Measurements from ENCODE around the gene RPA1.

RPA1 gene

GRCh38 chr17:1912146-1912545, 82.3 kb downstream of the RPA1 start:
- DNase-seq: no peak

- no peak for DNase-seq
Observed at GRCh38 chr17:1913702-1914101, 83.9 kb downstream of the RPA1 start.

GRCh38 chr17:1914661-1915083, 84.9 kb downstream of the RPA1 start:
- peak; percentile 55 for DNase-seq

GRCh38 chr17:1915889-1916288, 86.1 kb downstream of the RPA1 start:
- no peak for DNase-seq

- DNase-seq: no peak
Observed at GRCh38 chr17:1916316-1916715, 86.5 kb downstream of the RPA1 start.

- no peak for DNase-seq
Observed at GRCh38 chr17:1916963-1917715, 87.3 kb downstream of the RPA1 start.

GRCh38 chr17:1918346-1919162, 88.7 kb downstream of the RPA1 start:
- DNase-seq: no peak

GRCh38 chr17:1919201-1919600, 89.4 kb downstream of the RPA1 start:
- no peak for DNase-seq

- no peak for DNase-seq
Observed at GRCh38 chr17:1920948-1921351, 91.1 kb downstream of the RPA1 start.

GRCh38 chr17:1928976-1929375, 99.2 kb downstream of the RPA1 start:
- peak; percentile 65 for DNase-seq

GRCh38 chr17:1930337-1930645, 100.5 kb downstream of the RPA1 start:
- DNase-seq: no peak

GRCh38 chr17:1931844-1932579, 102.2 kb downstream of the RPA1 start:
- peak; percentile 62 for DNase-seq

GRCh38 chr17:1933875-1934715, 104.3 kb downstream of the RPA1 start:
- no peak for DNase-seq

- no peak for DNase-seq
Observed at GRCh38 chr17:1934901-1935300, 105.1 kb downstream of the RPA1 start.

GRCh38 chr17:1936766-1937165, 107.0 kb downstream of the RPA1 start:
- DNase-seq: no peak

GRCh38 chr17:1937461-1937860, 107.7 kb downstream of the RPA1 start:
- DNase-seq: no peak

- DNase-seq: peak; percentile 69
Observed at GRCh38 chr17:1939981-1940809, 110.4 kb downstream of the RPA1 start.

- no peak for DNase-seq
Observed at GRCh38 chr17:1940810-1941185, 111.0 kb downstream of the RPA1 start.

- DNase-seq: no peak
Observed at GRCh38 chr17:1941272-1942065, 111.7 kb downstream of the RPA1 start.

GRCh38 chr17:1942066-1942365, 112.2 kb downstream of the RPA1 start:
- DNase-seq: no peak
